Fibroblast of skin of abdomen (primary cell): ENCODE measurements around the gene SNPH.

Source experiments
- DNase-seq: peaks from one replicate; pipeline ENCODE4 v3.0.0-alpha.2; 2013

Gene SNPH

GRCh38 chr20:1287787-1288569 is 21.9 kb downstream of the SNPH start:
- DNase-seq: no peak

GRCh38 chr20:1291191-1291741 is 25.2 kb downstream of the SNPH start:
- DNase-seq: peak; percentile 33

GRCh38 chr20:1292620-1293019 is 26.5 kb downstream of the SNPH start:
- DNase-seq: no peak

GRCh38 chr20:1293641-1294379 is 27.7 kb downstream of the SNPH start:
- DNase-seq: no peak

GRCh38 chr20:1294497-1294896 is 28.4 kb downstream of the SNPH start:
- DNase-seq: no peak

- no peak for DNase-seq
These were observed 29.3 kb downstream of the SNPH start for GRCh38 chr20:1295276-1295930.

- no peak for DNase-seq
These were observed 30.1 kb downstream of the SNPH start for GRCh38 chr20:1296117-1296610.

- DNase-seq: no peak
These were observed 30.8 kb downstream of the SNPH start for GRCh38 chr20:1296922-1297321.

- DNase-seq: no peak
These were observed 31.4 kb downstream of the SNPH start for GRCh38 chr20:1297486-1297885.

- DNase-seq: no peak
These were observed 32.1 kb downstream of the SNPH start for GRCh38 chr20:1298166-1298565.

GRCh38 chr20:1298888-1299511 is 32.9 kb downstream of the SNPH start:
- DNase-seq: no peak

GRCh38 chr20:1299522-1299921 is 33.4 kb downstream of the SNPH start:
- DNase-seq: no peak

- DNase-seq: no peak
These were observed 34.2 kb downstream of the SNPH start for GRCh38 chr20:1300083-1300840.

GRCh38 chr20:1301031-1301529 is 35.0 kb downstream of the SNPH start:
- DNase-seq: peak; percentile 64

- no peak for DNase-seq
These were observed 36.8 kb downstream of the SNPH start for GRCh38 chr20:1302685-1303541.

GRCh38 chr20:1304710-1305515 is 38.8 kb downstream of the SNPH start:
- no peak for DNase-seq

GRCh38 chr20:1305712-1306111 is 39.6 kb downstream of the SNPH start:
- DNase-seq: no peak

GRCh38 chr20:1306316-1307135 is 40.4 kb downstream of the SNPH start:
- DNase-seq: no peak

GRCh38 chr20:1307171-1307570 is 41.1 kb downstream of the SNPH start:
- DNase-seq: no peak
